ENCODE data around the gene ADGRG1.

DNA sequence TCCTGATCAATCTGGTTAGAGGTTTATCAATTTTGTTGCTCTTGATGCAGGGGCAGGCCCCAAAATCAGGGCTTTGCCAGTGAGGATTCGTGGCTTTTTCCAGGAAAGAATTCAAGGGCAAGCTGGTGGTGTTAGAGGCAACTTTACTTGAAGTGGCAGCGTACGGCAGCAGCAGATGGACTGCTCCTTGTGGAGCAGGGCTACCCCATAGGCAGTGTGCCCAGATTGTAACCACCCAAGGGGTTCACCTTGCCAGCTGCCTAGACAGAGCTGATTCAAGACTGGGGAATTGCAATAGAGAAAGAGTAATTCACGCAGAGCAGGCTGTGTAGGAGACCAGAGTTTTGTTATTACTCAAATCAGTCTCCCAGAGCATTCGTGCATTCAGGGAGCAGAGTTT lies 82.9 kb downstream of the ADGRG1 start:
- TF ChIP-seq CTCF (IDR thresholded peaks at IDR 0.05) (no peak), POLR2AphosphoS5 (IDR thresholded peaks at IDR 0.05; ENCODE audit: low read depth, low read length) (no peak), TCF7L2 (IDR thresholded peaks at IDR 0.05; ENCODE audit: low read depth, low read length) (no peak), SIN3A (IDR thresholded peaks at IDR 0.05; ENCODE audit: borderline replicate concordance, insufficient read depth, low read depth, low read length) (no peak)
- TF ChIP-seq, protein P1, sequence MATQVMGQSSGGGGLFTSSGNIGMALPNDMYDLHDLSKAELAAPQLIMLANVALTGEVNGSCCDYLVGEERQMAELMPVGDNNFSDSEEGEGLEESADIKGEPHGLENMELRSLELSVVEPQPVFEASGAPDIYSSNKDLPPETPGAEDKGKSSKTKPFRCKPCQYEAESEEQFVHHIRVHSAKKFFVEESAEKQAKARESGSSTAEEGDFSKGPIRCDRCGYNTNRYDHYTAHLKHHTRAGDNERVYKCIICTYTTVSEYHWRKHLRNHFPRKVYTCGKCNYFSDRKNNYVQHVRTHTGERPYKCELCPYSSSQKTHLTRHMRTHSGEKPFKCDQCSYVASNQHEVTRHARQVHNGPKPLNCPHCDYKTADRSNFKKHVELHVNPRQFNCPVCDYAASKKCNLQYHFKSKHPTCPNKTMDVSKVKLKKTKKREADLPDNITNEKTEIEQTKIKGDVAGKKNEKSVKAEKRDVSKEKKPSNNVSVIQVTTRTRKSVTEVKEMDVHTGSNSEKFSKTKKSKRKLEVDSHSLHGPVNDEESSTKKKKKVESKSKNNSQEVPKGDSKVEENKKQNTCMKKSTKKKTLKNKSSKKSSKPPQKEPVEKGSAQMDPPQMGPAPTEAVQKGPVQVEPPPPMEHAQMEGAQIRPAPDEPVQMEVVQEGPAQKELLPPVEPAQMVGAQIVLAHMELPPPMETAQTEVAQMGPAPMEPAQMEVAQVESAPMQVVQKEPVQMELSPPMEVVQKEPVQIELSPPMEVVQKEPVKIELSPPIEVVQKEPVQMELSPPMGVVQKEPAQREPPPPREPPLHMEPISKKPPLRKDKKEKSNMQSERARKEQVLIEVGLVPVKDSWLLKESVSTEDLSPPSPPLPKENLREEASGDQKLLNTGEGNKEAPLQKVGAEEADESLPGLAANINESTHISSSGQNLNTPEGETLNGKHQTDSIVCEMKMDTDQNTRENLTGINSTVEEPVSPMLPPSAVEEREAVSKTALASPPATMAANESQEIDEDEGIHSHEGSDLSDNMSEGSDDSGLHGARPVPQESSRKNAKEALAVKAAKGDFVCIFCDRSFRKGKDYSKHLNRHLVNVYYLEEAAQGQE (IDR thresholded peaks at IDR 0.05; ENCODE audit: insufficient read depth in 1 of 2, low read depth in 2 of 2, low read length in 1 of 2): no peak
